ENCODE data around the gene ISY1.

ISY1 gene

DNA sequence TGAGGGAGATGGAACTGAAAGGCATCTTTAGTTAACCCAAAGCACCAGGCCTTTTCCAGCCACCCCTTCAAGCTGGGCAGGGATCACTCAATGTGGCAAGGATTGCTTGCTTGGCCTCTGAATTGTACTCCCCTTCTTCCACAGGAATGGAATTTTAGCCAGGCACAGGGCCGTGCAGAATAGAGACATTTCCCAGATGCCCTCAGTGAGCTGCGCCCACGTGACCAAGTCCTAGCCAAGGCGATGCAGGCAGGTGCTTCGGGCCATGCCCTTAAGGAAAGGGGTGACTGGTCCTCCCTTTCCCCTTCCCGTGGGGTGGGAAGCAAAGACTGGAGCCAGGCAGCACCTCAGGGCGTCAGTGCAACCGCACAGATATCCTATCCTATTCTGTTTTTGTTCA lies 82.4 kb downstream of the ISY1 start:
- H3K4me3 ChIP-seq (ENCODE audit: control insufficient read depth, low read depth, low read length) = no peak overlapping the region
- TF ChIP-seq, protein P1, sequence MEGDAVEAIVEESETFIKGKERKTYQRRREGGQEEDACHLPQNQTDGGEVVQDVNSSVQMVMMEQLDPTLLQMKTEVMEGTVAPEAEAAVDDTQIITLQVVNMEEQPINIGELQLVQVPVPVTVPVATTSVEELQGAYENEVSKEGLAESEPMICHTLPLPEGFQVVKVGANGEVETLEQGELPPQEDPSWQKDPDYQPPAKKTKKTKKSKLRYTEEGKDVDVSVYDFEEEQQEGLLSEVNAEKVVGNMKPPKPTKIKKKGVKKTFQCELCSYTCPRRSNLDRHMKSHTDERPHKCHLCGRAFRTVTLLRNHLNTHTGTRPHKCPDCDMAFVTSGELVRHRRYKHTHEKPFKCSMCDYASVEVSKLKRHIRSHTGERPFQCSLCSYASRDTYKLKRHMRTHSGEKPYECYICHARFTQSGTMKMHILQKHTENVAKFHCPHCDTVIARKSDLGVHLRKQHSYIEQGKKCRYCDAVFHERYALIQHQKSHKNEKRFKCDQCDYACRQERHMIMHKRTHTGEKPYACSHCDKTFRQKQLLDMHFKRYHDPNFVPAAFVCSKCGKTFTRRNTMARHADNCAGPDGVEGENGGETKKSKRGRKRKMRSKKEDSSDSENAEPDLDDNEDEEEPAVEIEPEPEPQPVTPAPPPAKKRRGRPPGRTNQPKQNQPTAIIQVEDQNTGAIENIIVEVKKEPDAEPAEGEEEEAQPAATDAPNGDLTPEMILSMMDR (IDR thresholded peaks at IDR 0.05; ENCODE audit: control insufficient read depth, insufficient read depth, low read depth, low read length, missing control alignments) = no peak
- no peak for DNase-seq (ENCODE audit: low read depth)
